Measurements from ENCODE around the gene ZFYVE21.

- TF ChIP-seq, protein P1, sequence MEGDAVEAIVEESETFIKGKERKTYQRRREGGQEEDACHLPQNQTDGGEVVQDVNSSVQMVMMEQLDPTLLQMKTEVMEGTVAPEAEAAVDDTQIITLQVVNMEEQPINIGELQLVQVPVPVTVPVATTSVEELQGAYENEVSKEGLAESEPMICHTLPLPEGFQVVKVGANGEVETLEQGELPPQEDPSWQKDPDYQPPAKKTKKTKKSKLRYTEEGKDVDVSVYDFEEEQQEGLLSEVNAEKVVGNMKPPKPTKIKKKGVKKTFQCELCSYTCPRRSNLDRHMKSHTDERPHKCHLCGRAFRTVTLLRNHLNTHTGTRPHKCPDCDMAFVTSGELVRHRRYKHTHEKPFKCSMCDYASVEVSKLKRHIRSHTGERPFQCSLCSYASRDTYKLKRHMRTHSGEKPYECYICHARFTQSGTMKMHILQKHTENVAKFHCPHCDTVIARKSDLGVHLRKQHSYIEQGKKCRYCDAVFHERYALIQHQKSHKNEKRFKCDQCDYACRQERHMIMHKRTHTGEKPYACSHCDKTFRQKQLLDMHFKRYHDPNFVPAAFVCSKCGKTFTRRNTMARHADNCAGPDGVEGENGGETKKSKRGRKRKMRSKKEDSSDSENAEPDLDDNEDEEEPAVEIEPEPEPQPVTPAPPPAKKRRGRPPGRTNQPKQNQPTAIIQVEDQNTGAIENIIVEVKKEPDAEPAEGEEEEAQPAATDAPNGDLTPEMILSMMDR (IDR thresholded peaks at IDR 0.05), result no peak
- TF ChIP-seq ZNF121 (CRISPR knock-in tag; IDR thresholded peaks at IDR 0.05) (no peak), ATF1 (CRISPR knock-in tag; IDR thresholded peaks at IDR 0.05) (no peak), SP1 (CRISPR knock-in tag; conservative IDR thresholded peaks at IDR 0.05) (no peak), STAT6 (CRISPR knock-in tag; conservative IDR thresholded peaks at IDR 0.05; ENCODE audit: low read depth) (no peak), ATF3 (CRISPR knock-in tag; conservative IDR thresholded peaks at IDR 0.05) (no peak), GABPB1 (CRISPR knock-in tag; IDR thresholded peaks at IDR 0.05) (no peak), FOXK1 (CRISPR knock-in tag; IDR thresholded peaks at IDR 0.05) (no peak), SMAD3 (CRISPR knock-in tag; IDR thresholded peaks at IDR 0.05; ENCODE audit: borderline replicate concordance) (no peak), CREB1 (CRISPR knock-in tag; IDR thresholded peaks at IDR 0.05) (no peak), TEAD4 (CRISPR knock-in tag; IDR thresholded peaks at IDR 0.05) (no peak)
- TF ChIP-seq, protein P2, sequence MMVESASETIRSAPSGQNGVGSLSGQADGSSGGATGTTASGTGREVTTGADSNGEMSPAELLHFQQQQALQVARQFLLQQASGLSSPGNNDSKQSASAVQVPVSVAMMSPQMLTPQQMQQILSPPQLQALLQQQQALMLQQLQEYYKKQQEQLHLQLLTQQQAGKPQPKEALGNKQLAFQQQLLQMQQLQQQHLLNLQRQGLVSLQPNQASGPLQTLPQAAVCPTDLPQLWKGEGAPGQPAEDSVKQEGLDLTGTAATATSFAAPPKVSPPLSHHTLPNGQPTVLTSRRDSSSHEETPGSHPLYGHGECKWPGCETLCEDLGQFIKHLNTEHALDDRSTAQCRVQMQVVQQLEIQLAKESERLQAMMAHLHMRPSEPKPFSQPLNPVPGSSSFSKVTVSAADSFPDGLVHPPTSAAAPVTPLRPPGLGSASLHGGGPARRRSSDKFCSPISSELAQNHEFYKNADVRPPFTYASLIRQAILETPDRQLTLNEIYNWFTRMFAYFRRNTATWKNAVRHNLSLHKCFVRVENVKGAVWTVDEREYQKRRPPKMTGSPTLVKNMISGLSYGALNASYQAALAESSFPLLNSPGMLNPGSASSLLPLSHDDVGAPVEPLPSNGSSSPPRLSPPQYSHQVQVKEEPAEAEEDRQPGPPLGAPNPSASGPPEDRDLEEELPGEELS (CRISPR knock-in tag; IDR thresholded peaks at IDR 0.05), result no peak
- TF ChIP-seq, protein P3, sequence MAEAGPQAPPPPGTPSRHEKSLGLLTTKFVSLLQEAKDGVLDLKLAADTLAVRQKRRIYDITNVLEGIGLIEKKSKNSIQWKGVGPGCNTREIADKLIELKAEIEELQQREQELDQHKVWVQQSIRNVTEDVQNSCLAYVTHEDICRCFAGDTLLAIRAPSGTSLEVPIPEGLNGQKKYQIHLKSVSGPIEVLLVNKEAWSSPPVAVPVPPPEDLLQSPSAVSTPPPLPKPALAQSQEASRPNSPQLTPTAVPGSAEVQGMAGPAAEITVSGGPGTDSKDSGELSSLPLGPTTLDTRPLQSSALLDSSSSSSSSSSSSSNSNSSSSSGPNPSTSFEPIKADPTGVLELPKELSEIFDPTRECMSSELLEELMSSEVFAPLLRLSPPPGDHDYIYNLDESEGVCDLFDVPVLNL (CRISPR knock-in tag; IDR thresholded peaks at IDR 0.05; ENCODE audit: borderline replicate concordance, low read depth), result no peak
- TF ChIP-seq, protein P4, sequence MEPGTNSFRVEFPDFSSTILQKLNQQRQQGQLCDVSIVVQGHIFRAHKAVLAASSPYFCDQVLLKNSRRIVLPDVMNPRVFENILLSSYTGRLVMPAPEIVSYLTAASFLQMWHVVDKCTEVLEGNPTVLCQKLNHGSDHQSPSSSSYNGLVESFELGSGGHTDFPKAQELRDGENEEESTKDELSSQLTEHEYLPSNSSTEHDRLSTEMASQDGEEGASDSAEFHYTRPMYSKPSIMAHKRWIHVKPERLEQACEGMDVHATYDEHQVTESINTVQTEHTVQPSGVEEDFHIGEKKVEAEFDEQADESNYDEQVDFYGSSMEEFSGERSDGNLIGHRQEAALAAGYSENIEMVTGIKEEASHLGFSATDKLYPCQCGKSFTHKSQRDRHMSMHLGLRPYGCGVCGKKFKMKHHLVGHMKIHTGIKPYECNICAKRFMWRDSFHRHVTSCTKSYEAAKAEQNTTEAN (CRISPR knock-in tag; IDR thresholded peaks at IDR 0.05), result no peak
Observed at GRCh38 chr14:103741876-103742275, 26.3 kb downstream of the ZFYVE21 start.
